ENCODE results near the gene DYNLT3. TPM values are rescaled to one million over a fixed set of nuclear protein-coding genes. Genes with fewer than 3 reads are reported as not detected.

The DYNLT3 gene
- total RNA-seq, 1 experiment from 2014 or later, result 28.0 TPM

DNA sequence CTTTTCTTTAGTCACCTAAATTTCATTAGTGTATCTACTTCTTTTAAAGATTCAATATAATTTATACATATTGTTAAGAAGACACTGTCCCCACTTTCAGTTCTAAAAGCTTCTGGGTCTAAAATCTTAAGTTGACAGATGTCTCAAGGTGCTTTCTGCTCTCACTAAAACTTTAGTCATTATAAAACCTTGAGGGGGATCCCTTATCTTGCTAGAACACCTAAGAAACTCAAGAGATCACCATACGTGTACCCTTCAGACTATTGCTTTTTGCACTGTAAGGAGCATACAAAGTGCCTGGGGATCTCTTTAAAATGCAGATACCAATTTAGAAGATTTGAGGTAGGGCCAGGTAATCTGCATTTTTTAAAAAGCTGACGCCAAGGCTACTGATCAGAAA, 37.4 kb downstream of the DYNLT3 start:
- CTCF ChIA-PET, result no interaction called here
- no TSS peak for BruUV-seq (replicated peaks)
- no peak for DNase-seq
- Mint-ChIP-seq H3K27ac (ENCODE audit: unreplicated experiment) (no peak overlapping the region), H3K4me3 (ENCODE audit: low read depth, unreplicated experiment) (no peak overlapping the region), H3K4me1 (ENCODE audit: low read depth, unreplicated experiment) (no peaks in the 10 kb centered on the region), H3K9me3 (ENCODE audit: low read depth, unreplicated experiment) (no peaks in the 10 kb centered on the region), H3K27me3 (ENCODE audit: unreplicated experiment) (no peaks in the 10 kb centered on the region), H3K36me3 (ENCODE audit: insufficient read depth, unreplicated experiment) (no peaks in the 10 kb centered on the region)
- intact Hi-C loops (cut with micrococcal nuclease; ENCODE audit: unreplicated experiment), result no loop called here
- TF ChIP-seq, protein P1, sequence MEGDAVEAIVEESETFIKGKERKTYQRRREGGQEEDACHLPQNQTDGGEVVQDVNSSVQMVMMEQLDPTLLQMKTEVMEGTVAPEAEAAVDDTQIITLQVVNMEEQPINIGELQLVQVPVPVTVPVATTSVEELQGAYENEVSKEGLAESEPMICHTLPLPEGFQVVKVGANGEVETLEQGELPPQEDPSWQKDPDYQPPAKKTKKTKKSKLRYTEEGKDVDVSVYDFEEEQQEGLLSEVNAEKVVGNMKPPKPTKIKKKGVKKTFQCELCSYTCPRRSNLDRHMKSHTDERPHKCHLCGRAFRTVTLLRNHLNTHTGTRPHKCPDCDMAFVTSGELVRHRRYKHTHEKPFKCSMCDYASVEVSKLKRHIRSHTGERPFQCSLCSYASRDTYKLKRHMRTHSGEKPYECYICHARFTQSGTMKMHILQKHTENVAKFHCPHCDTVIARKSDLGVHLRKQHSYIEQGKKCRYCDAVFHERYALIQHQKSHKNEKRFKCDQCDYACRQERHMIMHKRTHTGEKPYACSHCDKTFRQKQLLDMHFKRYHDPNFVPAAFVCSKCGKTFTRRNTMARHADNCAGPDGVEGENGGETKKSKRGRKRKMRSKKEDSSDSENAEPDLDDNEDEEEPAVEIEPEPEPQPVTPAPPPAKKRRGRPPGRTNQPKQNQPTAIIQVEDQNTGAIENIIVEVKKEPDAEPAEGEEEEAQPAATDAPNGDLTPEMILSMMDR (IDR thresholded peaks at IDR 0.05; ENCODE audit: unreplicated experiment), result no peak

DNA sequence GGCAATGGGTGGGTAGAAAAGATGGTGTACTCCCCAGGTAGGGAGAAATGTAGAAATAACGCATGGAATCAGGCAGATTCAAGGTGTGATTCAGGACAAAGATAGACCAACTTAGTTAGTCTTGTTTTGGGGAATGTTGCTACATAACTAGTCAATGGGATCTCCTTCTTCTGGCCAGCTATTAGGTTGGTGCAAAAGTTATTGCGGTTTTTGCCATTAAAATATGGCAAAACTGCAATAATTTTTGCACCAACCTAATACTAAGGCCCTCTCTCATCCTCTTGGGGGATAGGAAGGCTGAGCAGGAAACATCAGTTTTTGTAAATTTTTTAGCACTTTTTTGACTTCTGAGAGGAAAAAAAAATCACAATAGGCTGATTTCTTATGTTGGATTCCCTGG, 44.3 kb downstream of the DYNLT3 start:
- H3K27me3 Mint-ChIP-seq (ENCODE audit: unreplicated experiment), result no peaks in the 10 kb centered on the region
- H3K4me1 Mint-ChIP-seq (ENCODE audit: low read depth, unreplicated experiment), result no peaks in the 10 kb centered on the region

DNA sequence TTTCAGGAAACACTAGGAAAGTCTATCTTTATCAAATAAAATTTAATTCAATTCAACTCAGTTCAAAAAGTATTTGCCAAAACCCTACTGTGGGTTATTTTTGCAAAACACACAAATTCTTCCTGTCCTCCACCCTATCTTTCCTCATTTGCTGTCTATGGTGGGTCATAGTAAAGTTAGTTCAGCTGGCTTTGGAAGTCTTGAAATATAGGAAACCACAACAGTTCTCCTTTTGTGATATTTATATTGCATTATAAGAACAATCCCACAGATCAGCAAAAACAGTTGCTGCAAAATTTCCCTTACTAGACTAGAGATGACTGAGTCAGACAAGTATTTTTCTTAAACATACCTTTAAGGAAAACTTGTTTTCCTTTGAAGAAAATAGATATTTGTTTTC, 45.3 kb downstream of the DYNLT3 start:
- no TSS peak for BruUV-seq (replicated peaks)
- CTCF ChIA-PET, result no interaction called here
- Mint-ChIP-seq H3K4me3 (ENCODE audit: low read depth, unreplicated experiment) (no peak overlapping the region), H3K4me1 (ENCODE audit: low read depth, unreplicated experiment) (no peaks in the 10 kb centered on the region), H3K27me3 (ENCODE audit: unreplicated experiment) (no peaks in the 10 kb centered on the region), H3K27ac (ENCODE audit: unreplicated experiment) (no peak overlapping the region), H3K9me3 (ENCODE audit: low read depth, unreplicated experiment) (no peaks in the 10 kb centered on the region), H3K36me3 (ENCODE audit: insufficient read depth, unreplicated experiment) (no peaks in the 10 kb centered on the region)
- TF ChIP-seq, protein P1 (IDR thresholded peaks at IDR 0.05; ENCODE audit: unreplicated experiment), result no peak
- intact Hi-C loops (cut with micrococcal nuclease; ENCODE audit: unreplicated experiment), result no loop called here
- no peak for DNase-seq

More for the DNA sequence above, 44.3 kb downstream of the DYNLT3 start:
- no peak overlapping the region for H3K4me3 Mint-ChIP-seq (ENCODE audit: low read depth, unreplicated experiment)
- no TSS peak for BruUV-seq (replicated peaks)
- no peaks in the 10 kb centered on the region for H3K9me3 Mint-ChIP-seq (ENCODE audit: low read depth, unreplicated experiment)
- no peak overlapping the region for H3K27ac Mint-ChIP-seq (ENCODE audit: unreplicated experiment)
- DNase-seq, result no peak
- intact Hi-C loops (cut with micrococcal nuclease; ENCODE audit: unreplicated experiment), result no loop called here
- TF ChIP-seq, protein P1 (IDR thresholded peaks at IDR 0.05; ENCODE audit: unreplicated experiment), result no peak
- no peaks in the 10 kb centered on the region for H3K36me3 Mint-ChIP-seq (ENCODE audit: insufficient read depth, unreplicated experiment)
- CTCF ChIA-PET, result no interaction called here

DNA sequence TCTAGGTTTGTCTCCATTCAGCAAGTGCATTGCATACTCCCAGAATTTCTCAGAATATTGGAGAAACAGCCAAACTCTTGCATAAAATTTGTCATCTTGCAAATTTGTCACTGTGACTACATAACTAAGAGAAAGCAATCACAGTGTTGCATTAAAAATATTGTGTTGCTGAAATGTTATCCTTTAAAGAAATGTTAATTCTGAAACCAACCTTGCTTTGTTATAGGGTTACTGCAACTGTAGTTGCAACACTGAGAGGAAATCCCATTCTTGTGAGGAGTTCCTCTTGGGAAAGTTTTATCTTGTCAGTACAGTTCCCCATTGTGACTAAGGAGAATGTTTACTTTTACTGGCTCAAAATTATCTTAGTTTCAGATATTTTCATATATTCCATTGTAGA, 46.7 kb downstream of the DYNLT3 start:
- H3K27me3 Mint-ChIP-seq (ENCODE audit: unreplicated experiment), result no peaks in the 10 kb centered on the region
- no peak for DNase-seq
- no peak overlapping the region for H3K27ac Mint-ChIP-seq (ENCODE audit: unreplicated experiment)
- TF ChIP-seq, protein P1 (IDR thresholded peaks at IDR 0.05; ENCODE audit: unreplicated experiment), result no peak
- peaks cover 6% of the 10 kb centered on the region for H3K4me1 Mint-ChIP-seq (ENCODE audit: low read depth, unreplicated experiment)
- CTCF ChIA-PET, result no interaction called here
- intact Hi-C loops (cut with micrococcal nuclease; ENCODE audit: unreplicated experiment), result no loop called here
- no TSS peak for BruUV-seq (replicated peaks)
- H3K36me3 Mint-ChIP-seq (ENCODE audit: insufficient read depth, unreplicated experiment), result no peaks in the 10 kb centered on the region
- H3K9me3 Mint-ChIP-seq (ENCODE audit: low read depth, unreplicated experiment), result no peaks in the 10 kb centered on the region
- no peak overlapping the region for H3K4me3 Mint-ChIP-seq (ENCODE audit: low read depth, unreplicated experiment)

DNA sequence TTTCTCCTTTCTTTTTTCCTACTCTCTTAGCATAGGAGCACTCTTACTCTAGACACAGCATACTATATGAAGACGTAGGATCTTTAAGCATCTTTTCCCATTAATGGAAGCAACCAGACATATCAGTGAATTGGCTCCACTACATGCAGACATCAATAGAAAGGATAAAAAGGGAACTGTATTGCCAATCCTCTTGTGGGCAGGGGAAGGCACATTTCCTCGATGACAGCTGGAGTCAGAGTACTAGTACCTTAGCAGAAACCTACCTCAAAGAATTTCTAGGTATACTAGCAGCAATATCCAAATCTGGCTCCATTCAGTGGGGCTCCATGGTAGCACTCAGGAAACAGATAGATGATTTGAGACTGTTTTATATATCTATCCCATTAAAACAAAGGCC, 47.4 kb downstream of the DYNLT3 start:
- no peak for DNase-seq
- H3K4me3 Mint-ChIP-seq (ENCODE audit: low read depth, unreplicated experiment), result no peak overlapping the region
- no peaks in the 10 kb centered on the region for H3K27me3 Mint-ChIP-seq (ENCODE audit: unreplicated experiment)
- H3K27ac Mint-ChIP-seq (ENCODE audit: unreplicated experiment), result no peak overlapping the region
- no TSS peak for BruUV-seq (replicated peaks)
- TF ChIP-seq, protein P1 (IDR thresholded peaks at IDR 0.05; ENCODE audit: unreplicated experiment), result no peak
- peaks cover 6% of the 10 kb centered on the region for H3K4me1 Mint-ChIP-seq (ENCODE audit: low read depth, unreplicated experiment)
- CTCF ChIA-PET, result no interaction called here
- H3K9me3 Mint-ChIP-seq (ENCODE audit: low read depth, unreplicated experiment), result no peaks in the 10 kb centered on the region
- no peaks in the 10 kb centered on the region for H3K36me3 Mint-ChIP-seq (ENCODE audit: insufficient read depth, unreplicated experiment)
- intact Hi-C loops (cut with micrococcal nuclease; ENCODE audit: unreplicated experiment), result no loop called here

All from Calu3 (cell line).